M059J (cell line): ENCODE data around the gene ANP32E. TPM values are rescaled to one million over a fixed set of nuclear protein-coding genes. Genes with fewer than 3 reads are reported as not detected.
"Not testable (repeated sequence)": the region's sequence is repeated elsewhere in the genome, so short reads cannot be mapped to it uniquely, and the experiment has no call there.

ENCODE experiments used
- DNase-seq: peaks from one replicate; pipeline ENCODE4 v3.0.0-alpha.2; 2012; ENCODE audit warnings: low read depth
- total RNA-seq: library from RNA; depleted of rRNA; stranded (reverse); fragments of >200 nt; shearing (Covaris generic); gene quantifications from 2 replicates; pipeline ENCODE4 v1.2.3, GENCODE V29; 2014

ANP32E gene
- total RNA-seq, 1 experiment from 2014 or later: 64.4 TPM

DNA sequence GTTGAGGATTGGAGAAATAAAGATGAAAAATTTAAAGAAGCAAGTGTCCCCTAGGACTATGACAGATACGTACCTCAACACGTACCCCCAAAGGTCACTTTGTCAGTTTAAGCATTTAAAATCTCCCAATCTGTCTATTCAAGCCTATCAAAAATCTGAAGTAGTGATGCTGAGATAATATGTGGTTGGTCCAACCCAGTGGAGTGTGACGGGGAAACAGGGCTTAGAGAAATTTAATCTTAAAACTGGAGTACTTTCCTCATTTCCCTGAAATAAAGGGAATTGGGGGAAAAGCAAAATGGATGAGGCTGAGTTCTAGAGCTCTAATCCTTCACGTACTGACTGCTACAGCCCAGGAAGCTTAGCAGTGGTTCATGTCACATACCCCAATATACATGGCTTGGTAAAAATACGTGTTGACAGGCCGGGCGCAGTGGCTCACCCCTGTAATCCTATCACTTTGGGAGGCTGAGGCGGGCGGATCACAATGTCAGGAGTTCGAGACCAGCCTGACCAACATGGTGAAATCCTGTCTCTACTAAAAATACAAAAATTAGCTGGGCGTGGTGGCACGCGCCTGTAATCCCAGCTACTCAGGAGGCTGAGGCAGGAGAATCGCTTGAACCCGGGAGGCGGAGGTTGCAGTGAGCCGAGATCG, 21.7 kb downstream of the ANP32E start:
- not testable (repeated sequence) for DNase-seq

DNA sequence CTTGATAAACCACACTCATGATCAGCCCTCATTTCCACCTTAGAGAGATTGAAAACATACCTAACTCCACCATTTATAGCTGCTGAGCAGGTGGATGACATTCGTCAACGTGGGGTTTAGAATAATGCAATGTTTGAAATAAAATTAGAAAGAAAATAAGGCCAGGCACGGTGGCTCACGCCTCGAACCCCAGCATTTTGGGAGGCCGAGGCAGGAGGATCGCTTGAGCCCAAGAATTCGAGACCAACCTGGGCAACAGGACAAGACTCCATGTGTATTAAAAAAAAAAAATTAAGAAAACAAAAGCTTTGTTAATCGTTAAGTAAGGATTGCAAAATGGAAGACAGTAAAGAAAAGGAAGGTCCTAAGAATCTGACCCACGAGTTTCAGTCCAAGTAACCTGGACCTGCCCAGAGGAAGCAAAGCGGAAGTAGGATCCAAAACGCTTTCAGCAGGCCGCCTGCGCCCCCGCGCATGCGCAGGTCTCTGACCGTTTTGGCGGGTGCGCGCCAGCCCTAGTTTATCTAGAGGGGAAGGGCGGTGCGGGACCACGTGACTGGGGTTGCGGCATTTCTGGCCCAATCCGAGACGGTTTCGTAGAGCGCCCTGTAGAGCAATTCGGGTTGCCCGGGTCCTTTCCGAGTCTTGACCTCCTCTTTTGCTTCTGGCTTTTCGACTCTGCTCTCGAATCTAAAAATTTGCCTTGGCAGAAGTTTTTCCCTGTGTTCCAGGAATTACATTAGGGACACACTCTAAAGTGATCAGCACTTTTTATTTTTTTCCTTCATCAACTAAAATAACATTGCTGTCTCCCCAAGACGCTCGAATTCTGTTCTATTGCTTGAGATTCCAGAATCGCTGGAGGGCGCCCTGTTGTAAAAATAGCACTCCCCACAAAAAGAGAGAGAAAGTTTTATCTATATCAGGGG, 22.5 kb downstream of the ANP32E start:
- DNase-seq: peak; percentile 95

DNA sequence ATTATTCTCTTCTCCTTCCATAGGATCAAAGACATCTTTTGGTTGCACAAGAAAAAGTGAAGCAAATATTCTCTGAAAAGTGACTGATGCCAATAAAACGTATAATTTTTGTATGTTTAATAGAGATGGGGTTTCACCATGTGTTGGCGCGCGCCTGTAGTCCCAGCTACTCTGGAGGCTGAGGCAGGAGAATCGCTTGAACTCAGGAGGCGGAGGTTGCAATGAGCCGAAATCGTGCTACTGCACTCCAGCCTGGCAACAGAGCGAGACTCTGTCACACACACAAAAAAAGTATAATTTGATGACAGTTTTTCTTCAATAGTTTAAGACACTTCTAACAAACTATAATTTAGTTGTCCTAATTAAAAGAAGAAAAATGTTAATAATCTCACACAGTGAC, 23.8 kb downstream of the ANP32E start:
- no peak for DNase-seq

DNA sequence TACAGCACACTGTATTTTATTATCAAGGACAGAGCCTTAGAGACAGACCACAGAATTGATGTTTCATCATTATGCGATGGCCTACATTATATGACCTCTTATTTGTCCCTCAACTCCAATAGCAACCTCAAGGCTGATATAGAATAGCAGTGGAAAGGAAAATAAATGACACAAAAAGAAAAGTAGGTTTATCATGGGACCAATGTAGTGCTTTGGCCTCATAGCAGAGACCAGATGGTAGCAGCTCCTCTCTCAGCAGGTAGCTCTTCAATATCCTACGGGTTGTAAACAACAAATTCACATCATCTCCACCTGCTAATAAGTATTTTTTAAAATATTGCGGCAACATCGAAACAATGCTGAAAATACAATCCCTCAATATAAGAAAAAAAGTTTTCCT, 25.2 kb downstream of the ANP32E start:
- DNase-seq: no peak

DNA sequence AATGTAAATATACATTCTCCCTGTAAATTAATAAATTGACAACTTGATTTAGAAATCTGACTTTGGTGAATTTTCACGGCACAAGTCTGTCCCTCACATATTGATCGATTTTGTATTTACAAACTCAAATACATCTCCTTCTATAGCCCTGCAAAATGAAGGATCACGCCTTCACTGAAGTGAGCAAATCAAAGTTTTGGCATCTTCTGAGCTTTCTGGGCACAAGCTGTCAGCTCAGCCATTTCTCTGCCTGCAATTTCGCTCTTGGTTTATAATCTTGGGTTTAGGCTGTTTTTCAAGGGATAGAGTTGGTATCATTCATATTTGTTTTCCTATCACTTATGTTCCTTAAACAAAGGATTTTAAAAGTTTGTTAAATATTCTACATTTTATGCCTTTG, 25.8 kb downstream of the ANP32E start:
- no peak for DNase-seq

DNA sequence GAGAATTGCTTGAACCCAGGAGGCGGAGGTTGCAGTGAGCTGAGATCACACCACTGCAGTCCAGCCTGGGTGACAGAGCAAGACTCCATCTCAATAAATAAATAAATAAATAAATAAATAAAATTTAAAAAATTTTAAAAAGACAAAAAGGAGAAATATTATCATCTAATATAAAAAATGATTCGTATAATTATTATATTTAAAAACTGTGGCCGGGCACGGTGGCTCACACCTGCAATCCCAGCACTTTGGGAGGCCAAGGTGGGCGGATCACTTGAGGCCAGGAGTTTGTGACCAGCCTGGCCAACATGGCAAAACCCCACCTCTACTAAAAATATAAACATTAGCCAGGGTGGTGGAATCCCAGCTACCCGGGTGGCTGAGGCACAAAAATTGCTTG, 27.5 kb downstream of the ANP32E start:
- not testable (repeated sequence) for DNase-seq

DNA sequence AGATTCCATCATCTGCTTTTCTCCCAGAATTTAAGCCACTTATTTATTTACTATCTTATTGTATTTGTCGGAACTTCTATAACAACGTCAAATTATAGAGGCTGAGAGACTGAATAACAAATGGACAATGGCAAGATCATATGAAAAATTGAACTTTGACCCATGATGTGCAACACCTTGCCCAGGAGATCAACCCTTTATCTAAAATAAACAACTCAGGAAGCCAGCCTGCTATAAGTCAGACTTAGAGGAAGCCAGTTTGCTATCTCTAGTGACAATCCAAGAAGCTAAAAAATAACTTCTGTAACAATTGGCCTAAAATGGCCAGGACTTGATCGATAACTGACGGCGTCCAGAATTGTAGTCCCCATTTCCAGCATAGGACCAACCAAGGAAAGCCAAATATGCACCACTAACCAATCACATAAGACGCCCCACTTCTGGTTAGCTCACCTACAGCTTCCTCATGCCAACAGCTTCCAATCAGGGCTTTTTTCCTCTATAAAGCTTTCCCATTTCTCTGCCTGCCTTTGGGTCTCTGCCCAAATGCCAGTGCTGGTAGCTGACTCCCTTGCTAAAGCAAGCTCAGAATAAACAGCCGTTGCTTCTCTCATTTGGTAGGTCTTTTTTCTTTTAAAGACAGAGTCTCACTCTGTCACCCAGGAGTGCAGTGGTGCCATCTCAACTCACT, 28.5 kb downstream of the ANP32E start:
- DNase-seq: no peak

DNA sequence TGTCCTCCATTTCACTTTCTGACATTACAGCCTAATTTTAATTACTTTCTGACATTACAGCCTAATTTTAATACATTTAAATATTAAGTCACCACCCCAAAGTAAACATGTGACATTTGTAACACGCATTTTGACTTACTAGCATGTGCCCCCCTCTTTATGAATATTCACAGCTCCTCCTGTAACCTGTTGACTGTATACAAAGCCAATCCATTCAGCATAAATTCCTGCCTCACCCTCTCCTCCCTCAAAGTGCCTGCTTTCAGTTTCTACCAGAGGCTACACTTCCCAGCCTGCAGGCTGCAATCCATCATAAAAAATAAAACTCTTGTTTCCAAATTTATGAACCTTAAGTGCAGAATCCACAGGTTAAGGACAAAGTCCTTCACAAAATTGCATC, 39.5 kb downstream of the ANP32E start:
- no peak for DNase-seq

DNA sequence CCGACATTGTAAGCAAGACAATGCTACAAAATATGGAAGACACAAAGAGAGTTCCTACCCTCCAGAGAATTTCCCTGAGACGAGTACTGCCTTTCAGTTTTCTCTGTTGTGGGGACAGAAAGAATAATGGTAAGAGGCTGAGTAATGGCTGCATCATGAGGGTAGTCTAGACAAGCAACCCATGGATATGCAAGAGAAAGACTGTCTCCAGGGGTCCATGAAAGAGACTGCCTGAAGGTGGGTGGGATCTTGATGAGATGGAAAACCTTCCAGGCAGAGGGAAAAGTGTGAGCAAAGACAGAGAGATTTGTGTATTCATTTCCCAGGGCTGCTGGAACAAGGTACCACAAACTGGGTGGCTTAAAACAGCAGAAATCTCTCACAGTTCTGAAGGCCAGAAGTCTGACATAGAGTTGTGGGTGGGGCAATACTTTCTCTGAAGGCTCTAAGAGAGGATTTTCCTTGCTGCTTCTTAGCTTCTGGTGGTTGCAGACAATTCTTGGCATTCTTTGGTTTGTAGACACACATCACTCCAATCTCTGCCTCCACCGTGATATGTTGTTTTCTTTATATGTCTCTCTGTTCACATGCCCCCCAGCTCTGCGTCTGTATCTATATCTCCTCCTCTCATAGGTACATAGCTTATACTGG, 41.4 kb downstream of the ANP32E start:
- peak; percentile 74 for DNase-seq

DNA sequence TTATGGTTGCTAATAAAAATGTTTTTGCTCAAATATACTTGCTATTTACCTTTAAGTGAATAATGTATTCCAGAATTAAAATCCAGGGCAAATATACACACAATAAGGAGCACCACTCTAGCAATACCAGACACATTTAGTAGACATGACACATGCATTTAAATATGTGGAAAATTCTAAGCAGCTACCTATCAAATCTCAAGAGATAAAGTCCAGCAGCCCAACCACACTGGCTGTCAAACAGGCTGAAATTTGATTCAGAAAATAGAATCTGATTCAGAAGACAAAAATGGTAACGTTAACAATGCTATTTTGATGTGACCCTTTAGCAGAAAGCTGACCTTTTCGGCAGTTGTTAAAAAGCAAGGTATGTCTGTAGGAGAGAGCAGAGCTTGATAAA, 43.9 kb downstream of the ANP32E start:
- peak; percentile 91 for DNase-seq

DNA sequence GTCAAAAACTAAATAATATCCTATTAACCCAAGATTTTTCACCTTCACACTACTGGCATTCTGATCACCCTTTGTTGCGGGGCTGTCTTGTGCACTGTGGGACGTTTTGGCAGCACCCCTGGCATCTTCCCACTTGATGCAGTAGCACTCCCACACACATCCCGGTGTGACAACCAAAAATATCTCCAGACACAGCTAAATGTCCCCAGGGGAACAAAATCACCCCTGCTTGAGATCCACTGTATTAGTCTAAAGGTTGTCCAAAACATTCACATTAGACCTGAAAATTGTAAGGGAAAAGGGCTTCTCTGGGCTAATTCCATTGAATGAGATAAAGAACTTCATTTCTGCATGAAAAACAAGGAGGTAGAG, 48.4 kb downstream of the ANP32E start:
- no peak for DNase-seq

DNA sequence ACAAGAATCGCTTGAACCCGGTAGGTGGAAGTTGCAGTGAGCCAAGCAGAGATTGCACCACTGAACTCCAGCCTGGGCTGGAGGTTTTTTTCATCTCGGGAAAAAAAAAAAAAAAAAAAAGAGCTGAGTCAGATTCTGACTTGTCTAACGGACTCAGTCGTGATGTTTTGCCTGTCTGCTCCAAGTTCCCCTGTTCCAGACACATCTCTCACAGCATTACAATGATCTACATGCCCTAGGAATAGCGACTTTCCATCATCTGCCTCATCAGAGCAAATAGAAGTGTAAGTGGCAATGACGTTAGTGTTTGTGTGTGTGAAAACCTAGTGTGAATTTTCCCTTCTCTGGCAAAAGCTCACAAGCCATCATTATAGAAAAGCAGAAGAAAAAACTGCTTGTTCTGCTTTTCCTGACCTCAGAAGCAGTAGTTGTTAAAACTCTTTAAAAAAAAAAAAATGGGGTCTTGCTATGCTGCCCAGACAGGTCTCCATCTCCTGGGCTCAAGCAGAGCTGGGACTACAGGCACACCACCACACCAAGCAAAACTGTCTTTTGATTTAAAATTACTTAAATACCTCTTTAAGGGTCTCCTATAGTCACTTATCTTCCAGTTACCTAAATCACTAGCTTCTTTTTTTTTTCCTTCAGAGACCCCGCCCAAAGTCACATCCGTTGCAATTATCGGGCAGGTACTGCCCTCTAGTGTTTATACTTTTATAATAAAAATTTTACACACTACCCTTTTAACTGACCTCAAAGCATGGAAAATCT, 48.9 kb downstream of the ANP32E start:
- DNase-seq: peak; percentile 81

DNA sequence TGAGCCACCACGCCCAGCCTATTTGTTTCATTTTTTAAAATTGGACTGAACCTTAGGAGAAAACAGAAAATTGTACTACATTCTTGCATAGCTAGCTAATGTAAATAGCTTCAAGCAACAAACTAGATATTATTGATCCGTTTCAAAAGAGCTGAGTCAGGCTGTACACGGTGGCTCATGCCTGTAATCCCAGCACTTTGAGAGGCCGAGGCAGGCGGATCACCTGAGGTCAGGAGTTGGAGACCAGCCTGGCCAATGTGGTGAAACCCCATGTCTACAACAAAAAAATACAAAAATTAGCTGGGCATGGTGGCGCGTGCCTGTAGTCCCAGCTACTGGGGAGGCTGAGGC, 49.5 kb downstream of the ANP32E start:
- peak; percentile 32 for DNase-seq

DNA sequence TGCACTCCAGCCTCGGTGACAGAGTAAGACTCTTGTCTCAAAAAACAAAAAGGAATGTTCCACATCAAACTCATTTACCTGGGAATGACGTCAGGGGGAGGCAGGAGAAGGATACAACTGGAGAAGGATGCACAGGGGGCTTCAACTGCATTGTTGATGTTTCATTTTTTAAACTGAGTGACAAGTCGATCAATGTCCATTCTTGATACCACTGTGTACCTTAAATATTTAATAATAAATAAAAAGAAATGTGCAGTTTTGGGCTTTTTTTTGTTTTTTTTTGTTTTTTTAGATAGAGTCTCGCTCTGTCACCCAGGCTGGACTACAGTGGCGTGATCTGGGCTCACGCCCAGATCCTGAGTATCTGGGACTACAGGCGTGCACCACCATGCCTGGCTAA, 50.4 kb downstream of the ANP32E start:
- no peak for DNase-seq

DNA sequence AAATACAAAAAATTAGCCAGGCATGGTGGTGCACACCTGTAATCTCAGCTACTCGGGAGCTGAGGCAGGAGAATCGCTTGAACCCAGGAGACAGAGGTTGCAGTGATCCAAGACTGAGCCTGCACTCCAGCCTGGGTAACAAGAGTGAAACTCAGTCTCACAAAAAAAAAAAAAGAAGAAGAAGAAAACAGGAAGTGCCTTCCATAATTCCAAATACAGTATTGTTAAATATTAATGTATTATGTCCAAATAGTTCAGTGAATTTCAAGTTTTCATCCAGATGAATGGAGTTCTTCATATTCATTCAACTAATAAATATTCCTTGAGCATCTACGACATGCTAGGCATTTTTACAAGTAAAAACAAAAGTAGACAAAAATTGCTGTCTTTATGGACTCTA, 52.9 kb downstream of the ANP32E start:
- no peak for DNase-seq

DNA sequence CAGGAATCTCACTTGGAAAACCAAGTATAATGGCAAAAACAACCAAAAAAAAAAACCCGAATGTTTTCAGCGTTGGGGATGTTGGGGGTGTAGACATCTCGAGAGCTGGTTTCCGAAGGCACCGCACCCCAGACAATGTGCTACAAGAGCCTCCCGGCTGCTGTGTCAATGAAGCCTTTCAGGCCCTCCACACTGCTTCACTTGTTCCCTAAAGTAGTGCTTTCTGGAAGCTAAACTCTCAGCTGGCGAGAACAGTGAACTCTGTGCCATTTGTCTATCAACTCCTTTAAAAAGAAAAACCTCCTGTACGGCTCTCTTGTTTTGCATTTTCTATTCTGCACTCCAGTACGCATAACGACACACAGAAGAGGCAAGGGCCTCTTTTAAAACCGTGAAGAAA, 53.7 kb downstream of the ANP32E start:
- no peak for DNase-seq

DNA sequence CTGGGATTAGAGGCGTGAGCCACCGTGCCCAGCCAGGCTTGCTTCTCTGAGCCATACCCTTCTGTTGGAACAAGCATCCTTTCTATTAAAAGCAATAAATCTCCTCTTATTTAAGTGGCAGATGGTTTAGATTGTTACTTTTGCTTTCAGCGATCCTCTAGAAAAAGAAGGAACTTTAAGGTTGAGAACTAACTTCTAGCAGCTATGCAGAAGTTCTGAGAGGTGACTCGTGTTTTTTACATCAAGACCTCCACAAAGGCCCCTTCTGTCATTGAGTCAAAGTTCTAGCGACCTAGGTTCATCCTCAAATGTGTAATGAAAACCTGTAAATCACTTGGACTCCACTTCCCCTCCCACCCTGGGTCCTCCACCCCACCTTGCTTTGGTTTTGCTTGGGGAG, 55.4 kb downstream of the ANP32E start:
- DNase-seq: no peak

DNA sequence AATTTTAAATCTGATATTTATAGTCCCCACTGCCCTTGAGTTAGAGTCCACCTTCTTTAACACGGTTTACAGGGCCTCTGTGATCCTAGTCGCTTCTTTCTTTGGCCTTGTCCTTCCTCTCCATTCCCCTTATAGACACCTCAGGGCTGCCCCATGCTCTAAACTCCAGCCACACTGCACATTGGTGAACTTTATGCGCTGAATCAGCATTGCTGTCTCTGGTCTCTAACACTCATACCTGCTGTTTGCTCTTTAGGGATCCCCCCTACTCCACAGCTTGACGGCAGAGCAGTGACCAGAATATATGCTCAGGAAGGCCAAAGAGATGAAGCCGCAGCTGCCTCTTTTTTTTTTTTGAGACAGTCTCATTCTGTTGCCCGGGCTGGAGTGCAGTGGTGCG, 56.0 kb downstream of the ANP32E start:
- DNase-seq: no peak

DNA sequence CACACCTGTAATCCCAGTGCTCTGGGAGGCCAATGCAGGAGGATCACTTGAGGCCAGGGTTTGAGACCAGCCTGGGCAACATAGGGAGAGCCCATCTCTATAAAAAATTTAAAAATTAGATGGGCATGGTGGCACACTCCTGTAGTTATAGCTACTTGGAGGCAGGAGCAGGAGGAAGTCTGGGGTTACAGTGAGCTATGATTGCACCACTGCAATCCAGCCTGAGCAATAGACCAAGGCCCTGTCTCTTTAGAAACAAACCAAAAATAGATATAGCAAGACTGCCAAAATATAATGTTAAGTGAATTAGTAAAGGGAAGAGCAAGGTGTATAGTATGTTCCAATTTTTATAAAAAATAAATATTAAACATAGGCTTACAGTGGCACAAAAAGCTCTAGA, 57.4 kb downstream of the ANP32E start:
- no peak for DNase-seq

DNA sequence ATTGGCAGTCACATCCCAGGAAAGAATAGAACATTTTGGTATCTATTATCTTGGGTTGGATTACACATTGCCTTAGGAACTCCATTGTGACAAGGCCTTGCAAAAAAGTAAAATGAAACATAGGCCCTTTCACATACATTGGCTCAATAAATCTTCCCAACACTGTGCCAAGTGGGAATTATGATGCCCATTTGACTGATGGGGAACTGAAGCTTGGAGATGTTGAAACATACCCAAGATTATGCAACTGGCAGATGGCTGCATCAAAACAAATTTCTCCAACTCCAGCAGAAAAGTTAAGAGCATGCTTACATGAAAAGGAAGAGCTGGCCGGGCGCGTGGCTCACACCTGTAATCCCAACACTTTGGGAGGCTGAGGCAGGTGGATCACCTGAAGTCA, 59.3 kb downstream of the ANP32E start:
- DNase-seq: no peak

DNA sequence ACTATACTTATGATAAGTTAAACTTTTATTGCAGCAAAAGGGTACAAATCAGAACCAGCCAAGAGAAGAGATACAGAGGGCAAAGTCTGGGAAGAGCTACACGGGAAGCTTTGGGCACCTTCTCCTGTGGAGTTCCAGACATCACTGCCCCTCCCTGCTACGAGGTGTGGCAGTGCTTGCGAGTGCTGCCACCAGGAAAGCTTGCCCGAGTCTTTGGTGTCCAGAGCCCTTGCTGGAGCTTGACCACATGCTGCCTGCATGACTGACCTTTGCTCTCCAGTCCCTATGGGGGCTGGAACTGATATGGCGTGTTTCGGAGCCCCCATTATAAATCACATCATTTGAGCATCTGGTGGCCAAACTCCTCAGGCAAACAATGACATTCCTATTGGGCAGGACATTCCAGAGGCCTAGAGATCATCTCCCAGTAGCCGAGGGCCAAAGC, 62.7 kb downstream of the ANP32E start:
- peak; percentile 25 for DNase-seq
